Inflammatory macrophage (primary cell): ENCODE results near the gene NCAM2.

Source experiments
- DNase-seq, 2 donors: peaks; one replicate each; pipeline ENCODE4 v3.0.0-alpha.2; 2020 to 2022

The NCAM2 gene

GRCh38 chr21:21463456-21463855 lies 465.2 kb downstream of the NCAM2 start:
- no peak for DNase-seq

- DNase-seq = no peak
These were observed 466.5 kb downstream of the NCAM2 start for GRCh38 chr21:21464684-21465083.

- DNase-seq = no peak
These were observed 468.5 kb downstream of the NCAM2 start for GRCh38 chr21:21466752-21467151.

GRCh38 chr21:21468003-21468402 lies 469.8 kb downstream of the NCAM2 start:
- DNase-seq = no peak

GRCh38 chr21:21481239-21481638 lies 483.0 kb downstream of the NCAM2 start:
- DNase-seq = no peak

GRCh38 chr21:21508859-21509258 lies 510.6 kb downstream of the NCAM2 start:
- DNase-seq = no peak

GRCh38 chr21:21530680-21531079 lies 532.5 kb downstream of the NCAM2 start:
- no peak for DNase-seq

- DNase-seq = no peak
These were observed 549.3 kb downstream of the NCAM2 start for GRCh38 chr21:21547368-21547953.

GRCh38 chr21:21559285-21560045 lies 561.3 kb downstream of the NCAM2 start:
- DNase-seq = no peak
